Keratinocyte (primary cell): ENCODE measurements around the gene CHRNA5. TPM values are rescaled to one million over a fixed set of nuclear protein-coding genes. Genes with fewer than 3 reads are reported as not detected.
A peak's percentile ranks its signal among the peaks of the same experiment; 100 is the strongest.

Source experiments
- DNase-seq: peaks from one replicate; pipeline ENCODE4 v3.0.0-alpha.2; 2011; ENCODE audit warnings: low read depth, missing footprints, low spot score
- FAIRE-seq: peaks from 2 replicates; lab custom pipeline; 2011; peaks lifted over from hg19 to GRCh38; lab: Jason Lieb, UNC
- H2AFZ ChIP-seq: 2 replicates; pipeline ENCODE4 v1.6.0; 2012; ENCODE audit warnings: low read length, control low read depth, inconsistent platforms; ENCODE audit not compliant: control insufficient read depth
- H3K27ac ChIP-seq: 2 replicates; pipeline ENCODE4 v1.5.1; 2011; ENCODE audit warnings: low read length; ENCODE audit not compliant: control insufficient read depth, insufficient read depth
- H3K27me3 ChIP-seq: 3 replicates; pipeline ENCODE4 v1.6.0; 2011; ENCODE audit warnings: low read length; ENCODE audit not compliant: control insufficient read depth, insufficient read depth; ENCODE audit errors: extremely low read depth
- H3K36me3 ChIP-seq, 2 experiments: 2 replicates in 1 of 2; 3 replicates in 1 of 2; pipeline ENCODE4 v1.5.1; 2011; ENCODE audit warnings: low read length in 2 of 2, mild to moderate bottlenecking in 1 of 2; ENCODE audit not compliant: control insufficient read depth in 2 of 2, insufficient read depth in 2 of 2; ENCODE audit errors: extremely low read depth in 1 of 2
- H3K4me1 ChIP-seq: 3 replicates; pipeline ENCODE4 v1.5.1; 2011; ENCODE audit warnings: low read length; ENCODE audit not compliant: control insufficient read depth, insufficient read depth; ENCODE audit errors: extremely low read depth
- H3K4me2 ChIP-seq: 3 replicates; pipeline ENCODE4 v1.6.0; 2011; ENCODE audit warnings: low read depth, low read length; ENCODE audit not compliant: control insufficient read depth, insufficient read depth; ENCODE audit errors: extremely low read depth
- H3K4me3 ChIP-seq, 3 experiments: fragments of 200-600 bp in 1 of 3; sonication (generic) in 1 of 3; 2 replicates in 2 of 3; 3 replicates in 1 of 3; pipeline ENCODE4 v1.5.1; 2011 to 2016; ENCODE audit warnings: low read length in 3 of 3, mild to moderate bottlenecking in 3 of 3, control low read depth in 2 of 3, inconsistent platforms in 1 of 3, low read depth in 1 of 3, mixed read lengths in 1 of 3, mixed run types in 1 of 3, moderate library complexity in 1 of 3; ENCODE audit not compliant: control insufficient read depth in 2 of 3, insufficient read depth in 2 of 3; ENCODE audit errors: extremely low read depth in 1 of 3
- H3K79me2 ChIP-seq: 2 replicates; pipeline ENCODE4 v1.6.0; 2012; ENCODE audit warnings: low read length; ENCODE audit not compliant: control insufficient read depth, insufficient read depth
- H3K9ac ChIP-seq: 3 replicates; pipeline ENCODE4 v1.6.0; 2011; ENCODE audit warnings: low read length; ENCODE audit not compliant: control insufficient read depth, insufficient read depth; ENCODE audit errors: extremely low read depth
- H3K9me1 ChIP-seq: 3 replicates; pipeline ENCODE4 v1.6.0; 2011; ENCODE audit warnings: low read length; ENCODE audit not compliant: control insufficient read depth, insufficient read depth; ENCODE audit errors: extremely low read depth
- H3K9me3 ChIP-seq: 2 replicates; pipeline ENCODE4 v1.5.1; 2012; ENCODE audit warnings: low read depth, low read length; ENCODE audit not compliant: control insufficient read depth
- H4K20me1 ChIP-seq: 3 replicates; pipeline ENCODE4 v1.6.0; 2011; ENCODE audit warnings: low read length; ENCODE audit not compliant: control insufficient read depth, insufficient read depth; ENCODE audit errors: extremely low read depth
- CTCF ChIP-seq, 3 experiments: IDR thresholded peaks in 1 of 3; conservative IDR thresholded peaks in 1 of 3; optimal IDR thresholded peaks in 1 of 3; 2 replicates in 2 of 3; 3 replicates in 1 of 3; pipeline versions ENCODE3 to v1.5.1; 2011; ENCODE audit warnings: low read length in 3 of 3, mild to moderate bottlenecking in 3 of 3, moderate library complexity in 2 of 3, control low read depth in 1 of 3, inconsistent platforms in 1 of 3; ENCODE audit not compliant: insufficient read depth in 2 of 3; ENCODE audit errors: extremely low read depth in 1 of 3
- EZH2 ChIP-seq: IDR thresholded peaks from one replicate; pipeline ENCODE4 v1.6.1; 2012; ENCODE audit warnings: inconsistent platforms, mild to moderate bottlenecking, low read length, moderate library complexity
- dilution Hi-C: fragments of 300-500 bp; cut with MboI; formaldehyde crosslinking; loops from one replicate; pipeline ENCODE4 v1.7.0; 2020; ENCODE audit warnings: low sequenced_read_pairs; ENCODE audit not compliant: extremely low pct_ligation_motif_present
- polyA plus RNA-seq, 5 experiments: library from polyadenylated mRNA; depleted of rRNA in 3 of 5; stranded (reverse) in 3 of 5; stranded (forward) in 1 of 5; unstranded in 1 of 5; fragments of >200 nt; gene quantifications; 1 replicate in 1 of 5; 2 replicates in 3 of 5; 3 replicates in 1 of 5; pipeline versions ENCODE4 v1.2.1 to v1.2.3, GENCODE V29; 2011 to 2012; ENCODE audit warnings: missing spikeins in 2 of 5, low read depth in 1 of 5, low replicate concordance in 1 of 5

The CHRNA5 gene
- polyA plus RNA-seq, 1 donor (not counting 4 experiments of a cell fraction or from before 2014, with no cell fraction given): 10.0 TPM

- H3K4me3 ChIP-seq: no peak overlapping the region
- H4K20me1 ChIP-seq: no peaks in the 10 kb centered on the region
- FAIRE-seq: no peak
- dilution Hi-C loops: no loop called here
- no peak overlapping the region for H2AFZ ChIP-seq
- H3K9ac ChIP-seq: no peak overlapping the region
- H3K36me3 ChIP-seq: no peaks in the 10 kb centered on the region
- H3K79me2 ChIP-seq: no peaks in the 10 kb centered on the region
- H3K9me1 ChIP-seq: no peaks in the 10 kb centered on the region
- peaks cover 15% of the 10 kb centered on the region for H3K27me3 ChIP-seq
- peak; percentile 54 to 68 (median 60) for TF ChIP-seq CTCF (optimal IDR thresholded peaks at IDR 0.05 in 1 of 3, IDR thresholded peaks at IDR 0.05 in 1 of 3, conservative IDR thresholded peaks at IDR 0.05 in 1 of 3; ENCODE audit: extremely low read depth in 1 of 3, insufficient read depth in 2 of 3, low read length in 3 of 3)
- TF ChIP-seq EZH2: no peak
- no peak for DNase-seq
- no peaks in the 10 kb centered on the region for H3K9me3 ChIP-seq
- no peak overlapping the region for H3K4me2 ChIP-seq
- peaks cover 4% of the 10 kb centered on the region for H3K4me1 ChIP-seq
- H3K27ac ChIP-seq: no peak overlapping the region
These were observed 73.5 kb downstream of the CHRNA5 start for GRCh38 chr15:78638658-78639314.

- FAIRE-seq: no peak
- H3K27ac ChIP-seq: no peak overlapping the region
- peak overlapping the region; percentile 60 for H3K4me2 ChIP-seq
These were observed 75.3 kb downstream of the CHRNA5 start for GRCh38 chr15:78640527-78641101.

More at GRCh38 chr15:78640527-78641101, 75.3 kb downstream of the CHRNA5 start:
- H3K4me3 ChIP-seq: peak overlapping the region in 2 of 3 experiments; percentile 8 to 37
- H4K20me1 ChIP-seq: no peaks in the 10 kb centered on the region
- dilution Hi-C loops: no loop called here
- TF ChIP-seq EZH2: peak; percentile 43
- no peak for TF ChIP-seq CTCF (optimal IDR thresholded peaks at IDR 0.05 in 1 of 3, IDR thresholded peaks at IDR 0.05 in 1 of 3, conservative IDR thresholded peaks at IDR 0.05 in 1 of 3; ENCODE audit: extremely low read depth in 1 of 3, insufficient read depth in 2 of 3, low read length in 3 of 3)
- peaks cover 4% of the 10 kb centered on the region for H3K4me1 ChIP-seq
- no peak overlapping the region for H3K9ac ChIP-seq
- no peaks in the 10 kb centered on the region for H3K9me1 ChIP-seq
- no peaks in the 10 kb centered on the region for H3K79me2 ChIP-seq
- H3K27me3 ChIP-seq: peaks cover 15% of the 10 kb centered on the region
- H3K36me3 ChIP-seq: no peaks in the 10 kb centered on the region
- no peak overlapping the region for H2AFZ ChIP-seq
- H3K9me3 ChIP-seq: no peaks in the 10 kb centered on the region
- DNase-seq: no peak
